Measurements from ENCODE around the gene NLRX1.
"Not testable (repeated sequence)": the region's sequence is repeated elsewhere in the genome, so short reads cannot be mapped to it uniquely, and the experiment has no call there.

NLRX1 gene

DNA sequence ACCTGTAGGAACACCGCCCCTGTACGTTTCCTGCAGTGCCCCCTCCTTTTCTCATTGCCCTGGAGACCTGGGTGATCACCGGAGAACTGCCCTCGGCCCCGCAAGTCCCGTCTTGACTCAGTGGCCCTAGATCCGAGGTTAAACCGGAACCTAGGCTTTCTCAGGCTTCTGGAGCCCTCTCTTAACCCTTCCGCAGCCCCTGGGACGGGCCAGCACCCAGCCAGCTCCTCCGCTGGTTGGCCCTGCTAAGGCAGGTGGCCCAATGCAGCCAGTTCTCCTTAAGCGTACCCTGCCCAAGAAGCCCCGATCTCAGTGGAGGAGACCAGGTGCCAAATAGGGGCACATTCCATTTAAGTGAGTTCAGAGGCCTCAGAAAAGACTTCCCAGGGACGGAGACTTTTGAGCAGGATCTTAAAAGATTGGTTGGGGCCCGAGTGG, 776 bp downstream of the NLRX1 start:
- Mint-ChIP-seq H3K27ac (peak overlapping the region; percentile 77), H3K4me3 (peak overlapping the region; percentile 91), H3K36me3 (peaks cover 1% of the 10 kb centered on the region), H3K4me1 (peaks cover 11% of the 10 kb centered on the region), H3K27me3 (no peaks in the 10 kb centered on the region), H3K9me3 (no peaks in the 10 kb centered on the region)

DNA sequence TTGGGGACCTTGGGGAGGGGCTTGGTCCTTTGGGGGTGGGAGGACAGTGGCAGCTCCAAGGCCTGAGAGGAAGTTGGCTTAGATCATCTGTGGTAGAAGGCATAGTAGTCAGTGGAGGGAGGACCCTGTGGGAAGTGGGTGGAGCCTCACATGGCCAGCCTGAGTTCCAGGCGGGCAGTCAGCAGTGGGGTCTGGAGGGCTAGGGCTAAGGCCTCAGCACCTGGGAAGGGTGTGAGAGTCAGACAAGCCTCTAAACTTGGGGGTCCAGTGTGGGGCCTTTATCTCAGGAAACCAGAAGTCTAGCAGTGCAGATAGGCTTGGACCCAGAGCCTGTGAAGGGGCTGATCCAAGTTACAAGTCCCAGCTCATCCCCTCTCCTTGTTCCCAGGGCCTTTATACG, 4.0 kb downstream of the NLRX1 start:
- Mint-ChIP-seq H3K4me3 (no peak overlapping the region), H3K4me1 (peaks cover 17% of the 10 kb centered on the region), H3K9me3 (no peaks in the 10 kb centered on the region), H3K27ac (no peak overlapping the region), H3K36me3 (peaks cover 4% of the 10 kb centered on the region), H3K27me3 (no peaks in the 10 kb centered on the region)

DNA sequence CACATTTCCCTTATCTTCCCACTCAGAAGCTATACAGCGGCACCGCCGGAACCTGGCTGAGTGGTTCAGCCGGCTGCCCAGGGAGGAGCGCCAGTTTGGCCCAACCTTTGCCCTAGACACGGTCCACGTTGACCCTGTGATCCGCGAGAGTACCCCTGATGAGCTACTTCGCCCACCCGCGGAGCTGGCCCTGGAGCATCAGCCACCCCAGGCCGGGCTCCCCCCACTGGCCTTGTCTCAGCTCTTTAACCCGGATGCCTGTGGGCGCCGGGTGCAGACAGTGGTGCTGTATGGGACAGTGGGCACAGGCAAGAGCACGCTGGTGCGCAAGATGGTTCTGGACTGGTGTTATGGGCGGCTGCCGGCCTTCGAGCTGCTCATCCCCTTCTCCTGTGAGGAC, 4.9 kb downstream of the NLRX1 start:
- H3K27ac Mint-ChIP-seq = no peak overlapping the region

DNA sequence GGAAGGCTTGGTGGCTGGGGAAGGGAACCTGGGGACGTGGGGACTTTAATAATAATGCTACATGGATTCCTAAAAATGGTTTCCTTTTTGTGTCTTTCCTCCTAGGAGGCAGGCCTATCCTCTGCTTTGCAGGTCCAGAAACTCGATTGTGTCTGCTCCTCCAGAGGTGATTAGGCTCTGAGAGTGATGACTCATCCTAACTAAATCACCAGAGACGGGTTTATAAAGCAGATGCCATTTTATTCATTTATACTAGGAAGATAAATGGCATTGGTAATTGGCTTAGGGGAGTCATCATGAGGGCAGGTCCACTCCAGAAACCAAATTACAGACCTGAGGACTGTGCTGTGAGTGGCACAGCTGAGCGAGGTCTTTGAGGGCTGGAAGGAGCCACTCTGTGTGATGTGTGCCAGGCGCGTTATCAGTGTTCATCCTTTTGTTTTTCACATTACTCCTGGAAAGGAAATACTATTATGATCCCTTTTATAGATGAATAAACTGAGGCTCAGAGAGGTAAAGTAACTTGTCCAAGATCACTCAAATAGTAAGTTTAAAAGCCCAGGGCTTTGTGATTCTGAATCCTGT, 7.1 kb downstream of the NLRX1 start:
- no peak overlapping the region for H3K4me3 Mint-ChIP-seq
- H3K27ac Mint-ChIP-seq = no peak overlapping the region
- H3K36me3 Mint-ChIP-seq = peaks cover 4% of the 10 kb centered on the region
- H3K4me1 Mint-ChIP-seq = peaks cover 17% of the 10 kb centered on the region
- no peaks in the 10 kb centered on the region for H3K9me3 Mint-ChIP-seq
- no peaks in the 10 kb centered on the region for H3K27me3 Mint-ChIP-seq

More for the DNA sequence above, 4.9 kb downstream of the NLRX1 start:
- H3K36me3 Mint-ChIP-seq = peaks cover 4% of the 10 kb centered on the region
- H3K9me3 Mint-ChIP-seq = no peaks in the 10 kb centered on the region
- no peaks in the 10 kb centered on the region for H3K27me3 Mint-ChIP-seq
- peaks cover 22% of the 10 kb centered on the region for H3K4me1 Mint-ChIP-seq
- no peak overlapping the region for H3K4me3 Mint-ChIP-seq

DNA sequence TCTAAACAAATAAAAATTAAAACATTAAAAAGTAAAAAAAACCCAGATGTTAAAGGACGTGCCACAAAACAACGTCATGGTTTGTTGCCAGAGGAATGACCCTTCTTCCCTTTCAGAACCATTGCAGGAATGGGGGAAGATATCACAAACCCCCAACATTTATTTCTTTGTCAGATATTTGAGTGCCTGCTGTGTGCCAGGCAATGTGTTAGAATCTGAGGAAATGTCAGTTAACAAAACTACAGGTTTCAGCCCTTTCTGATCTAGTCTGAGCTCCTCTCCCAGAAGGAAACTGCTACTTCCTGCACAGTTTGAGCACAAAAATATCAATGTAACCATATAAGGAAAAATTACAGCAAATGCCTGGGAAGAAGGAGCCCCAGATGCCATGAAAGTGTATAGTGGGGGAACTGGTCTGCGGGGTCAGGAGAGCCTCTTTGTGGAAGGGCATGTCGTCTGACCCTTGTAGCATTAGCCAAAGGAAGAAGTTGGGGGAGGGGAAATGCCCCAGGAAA, 9.7 kb downstream of the NLRX1 start:
- peaks cover 4% of the 10 kb centered on the region for H3K36me3 Mint-ChIP-seq
- no peaks in the 10 kb centered on the region for H3K27me3 Mint-ChIP-seq
- H3K4me1 Mint-ChIP-seq = peaks cover 17% of the 10 kb centered on the region
- H3K4me3 Mint-ChIP-seq = no peak overlapping the region
- H3K9me3 Mint-ChIP-seq = no peaks in the 10 kb centered on the region
- H3K27ac Mint-ChIP-seq = no peak overlapping the region

DNA sequence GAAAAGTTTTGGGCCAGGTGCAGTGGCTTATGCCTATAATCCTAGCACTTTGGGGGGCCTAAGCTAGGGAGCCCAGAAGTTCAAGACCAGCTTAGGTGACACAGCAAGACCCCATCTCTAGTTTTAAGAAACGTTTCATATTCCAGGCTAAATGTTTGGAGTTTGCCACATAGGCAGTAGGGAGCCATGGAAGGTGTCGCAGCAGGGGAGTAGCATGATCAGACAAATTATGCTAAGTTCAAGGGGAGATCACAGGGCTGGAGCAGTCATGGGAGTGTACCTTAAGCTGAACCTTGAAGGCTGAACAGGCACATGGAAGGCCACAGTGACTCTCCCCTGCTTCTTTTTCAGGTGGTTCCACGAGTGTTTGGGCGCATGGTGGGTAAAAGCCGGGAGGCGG, 10.8 kb downstream of the NLRX1 start:
- no peaks in the 10 kb centered on the region for H3K9me3 Mint-ChIP-seq
- H3K27me3 Mint-ChIP-seq = no peaks in the 10 kb centered on the region
- H3K36me3 Mint-ChIP-seq = peaks cover 5% of the 10 kb centered on the region
- H3K27ac Mint-ChIP-seq = no peak overlapping the region
- no peak overlapping the region for H3K4me3 Mint-ChIP-seq
- H3K4me1 Mint-ChIP-seq = peaks cover 17% of the 10 kb centered on the region

DNA sequence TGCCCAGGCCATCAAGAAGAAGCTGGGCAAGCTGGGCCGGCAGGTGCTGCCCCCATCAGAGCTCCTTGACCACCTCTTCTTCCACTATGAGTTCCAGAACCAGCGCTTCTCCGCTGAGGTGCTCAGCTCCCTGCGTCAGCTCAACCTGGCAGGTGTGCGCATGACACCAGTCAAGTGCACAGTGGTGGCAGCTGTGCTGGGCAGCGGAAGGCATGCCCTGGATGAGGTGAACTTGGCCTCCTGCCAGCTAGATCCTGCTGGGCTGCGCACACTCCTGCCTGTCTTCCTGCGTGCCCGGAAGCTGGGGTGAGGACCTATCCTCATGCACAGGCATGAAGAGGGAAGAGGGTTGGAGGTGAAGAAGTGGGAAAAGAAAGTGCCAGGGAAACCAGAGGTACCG, 11.5 kb downstream of the NLRX1 start:
- no peaks in the 10 kb centered on the region for H3K27me3 Mint-ChIP-seq
- no peak overlapping the region for H3K4me3 Mint-ChIP-seq
- H3K9me3 Mint-ChIP-seq = no peaks in the 10 kb centered on the region
- H3K4me1 Mint-ChIP-seq = peaks cover 17% of the 10 kb centered on the region
- peaks cover 5% of the 10 kb centered on the region for H3K36me3 Mint-ChIP-seq
- no peak overlapping the region for H3K27ac Mint-ChIP-seq

DNA sequence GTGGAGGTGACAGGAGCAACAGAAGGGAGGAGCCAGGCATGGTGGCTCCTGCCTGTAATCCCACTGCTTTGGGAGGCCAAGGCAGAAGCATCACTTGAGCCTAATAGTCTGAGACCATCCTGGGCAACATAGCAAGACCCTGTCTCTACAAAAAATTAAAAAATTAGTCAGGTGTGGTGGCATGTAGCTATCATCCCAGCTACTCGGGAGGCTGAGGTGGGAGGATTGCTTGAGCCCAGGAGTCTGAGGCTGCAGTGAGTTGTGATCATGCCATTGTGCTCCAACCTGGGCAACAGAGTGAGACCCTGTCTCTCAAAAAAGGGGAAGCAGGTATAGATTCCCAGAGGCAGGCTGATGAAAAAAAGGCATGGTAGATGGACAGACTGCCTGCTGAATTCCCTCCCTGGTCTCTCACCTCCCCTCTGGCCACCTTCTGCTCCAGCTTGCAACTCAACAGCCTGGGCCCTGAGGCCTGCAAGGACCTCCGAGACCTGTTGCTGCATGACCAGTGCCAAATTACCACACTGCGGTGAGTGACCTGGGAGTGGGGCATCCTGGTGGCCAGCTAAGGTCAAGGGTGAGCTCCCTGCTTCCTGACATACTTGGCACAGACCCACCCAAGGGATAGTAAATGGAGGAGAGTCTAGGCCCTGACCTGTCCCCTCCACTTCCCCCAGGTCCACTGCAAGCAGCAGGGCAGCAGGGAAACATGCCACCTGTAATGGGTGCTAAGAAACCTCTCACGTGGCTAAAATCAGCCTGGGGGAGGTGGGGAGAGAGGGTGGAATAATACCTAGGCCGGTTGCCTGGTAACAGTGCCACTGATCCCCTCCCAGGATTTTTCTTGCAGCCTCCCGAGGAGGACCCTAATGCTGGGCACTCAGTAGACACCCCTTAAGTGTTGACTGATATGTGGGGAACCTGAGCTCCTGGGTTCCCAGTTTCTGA, 12.5 kb downstream of the NLRX1 start:
- no peak overlapping the region for H3K27ac Mint-ChIP-seq
- no peaks in the 10 kb centered on the region for H3K27me3 Mint-ChIP-seq
- H3K36me3 Mint-ChIP-seq = peaks cover 3% of the 10 kb centered on the region
- H3K4me1 Mint-ChIP-seq = peaks cover 11% of the 10 kb centered on the region
- no peaks in the 10 kb centered on the region for H3K9me3 Mint-ChIP-seq
- no peak overlapping the region for H3K4me3 Mint-ChIP-seq

DNA sequence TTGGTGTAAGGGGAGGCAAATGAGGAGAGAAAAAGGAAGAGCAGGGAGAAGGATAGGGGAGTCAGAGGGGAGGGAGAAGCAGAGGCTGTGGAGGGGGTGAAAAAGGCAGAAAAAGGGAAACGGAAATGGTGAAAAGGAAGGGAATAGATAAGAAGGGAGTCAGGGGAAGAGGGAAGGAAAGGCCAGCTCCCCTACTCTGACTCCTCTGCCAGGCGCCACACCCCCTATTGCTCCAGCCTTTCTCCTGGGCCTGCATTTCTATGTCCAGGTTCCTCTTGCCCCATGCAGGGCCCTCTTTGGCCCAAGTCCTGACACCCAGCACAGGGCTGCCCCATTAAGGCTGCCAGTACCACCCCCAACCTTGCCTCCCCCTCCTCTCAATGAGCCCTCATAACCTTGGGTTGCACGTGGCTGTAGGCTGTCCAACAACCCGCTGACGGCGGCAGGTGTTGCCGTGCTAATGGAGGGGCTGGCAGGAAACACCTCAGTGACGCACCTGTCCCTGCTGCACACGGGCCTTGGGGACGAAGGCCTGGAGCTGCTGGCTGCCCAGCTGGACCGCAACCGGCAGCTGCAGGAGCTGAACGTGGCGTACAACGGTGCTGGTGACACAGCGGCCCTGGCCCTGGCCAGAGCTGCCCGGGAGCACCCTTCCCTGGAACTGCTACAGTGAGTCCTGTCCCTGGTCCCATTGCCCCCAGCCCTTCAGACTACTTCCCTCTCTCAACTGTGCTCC, 13.3 kb downstream of the NLRX1 start:
- Mint-ChIP-seq H3K27me3 (no peaks in the 10 kb centered on the region), H3K4me1 (peaks cover 11% of the 10 kb centered on the region), H3K36me3 (peaks cover 3% of the 10 kb centered on the region), H3K27ac (no peak overlapping the region), H3K4me3 (no peak overlapping the region), H3K9me3 (no peaks in the 10 kb centered on the region)

DNA sequence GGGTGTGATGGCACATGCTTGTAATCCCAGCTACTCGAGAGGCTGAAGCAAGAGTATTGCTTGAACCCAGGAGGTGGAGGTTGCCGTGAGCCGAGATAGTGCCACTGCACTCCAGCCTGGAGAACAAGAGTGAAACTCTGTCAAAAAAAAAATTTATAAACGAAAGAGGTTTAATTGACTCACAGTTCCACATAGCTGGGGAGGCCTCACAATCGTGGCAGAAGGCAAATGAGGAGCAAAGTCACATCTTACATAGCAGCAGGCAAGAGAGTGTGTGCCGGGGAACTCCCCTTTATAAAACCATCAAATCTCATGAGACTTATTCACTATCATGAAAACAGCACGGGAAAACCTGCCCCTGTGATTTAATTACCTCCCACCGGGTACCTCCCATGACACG, 15.9 kb downstream of the NLRX1 start:
- not testable (repeated sequence) for H3K27ac Mint-ChIP-seq, H3K4me1 Mint-ChIP-seq, H3K4me3 Mint-ChIP-seq, H3K9me3 Mint-ChIP-seq, H3K27me3 Mint-ChIP-seq, H3K36me3 Mint-ChIP-seq

DNA sequence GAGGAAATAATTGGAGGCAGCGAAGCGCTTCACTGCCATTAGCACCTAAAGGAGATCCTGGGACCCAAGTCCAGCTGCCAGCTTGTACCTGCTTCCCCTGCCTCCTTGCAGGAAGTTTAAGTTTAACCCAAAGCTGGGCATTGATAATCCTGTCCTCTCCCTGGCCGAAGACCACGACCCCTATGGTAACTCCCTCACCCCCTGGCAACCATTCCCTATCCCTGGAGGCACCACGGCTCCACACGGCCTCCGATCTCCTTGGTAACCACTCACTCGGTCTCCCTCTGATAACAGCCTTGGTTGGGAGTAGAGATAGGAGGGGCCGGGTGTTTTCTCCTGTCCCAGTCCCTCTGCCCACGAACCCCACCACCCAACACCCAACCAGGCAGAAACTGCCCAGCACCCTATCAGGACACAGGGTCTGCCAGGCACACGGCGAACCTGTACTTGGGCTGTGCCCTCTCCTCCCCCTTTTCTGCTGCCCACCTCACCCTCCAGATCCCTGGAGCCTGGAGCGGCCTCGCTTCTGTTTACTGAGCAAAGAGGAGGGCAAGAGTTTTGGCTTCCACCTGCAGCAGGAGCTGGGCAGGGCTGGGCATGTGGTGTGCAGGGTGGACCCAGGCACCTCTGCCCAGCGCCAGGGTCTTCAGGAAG, 17.6 kb downstream of the NLRX1 start:
- Mint-ChIP-seq H3K4me1 (no peaks in the 10 kb centered on the region), H3K9me3 (no peaks in the 10 kb centered on the region), H3K36me3 (peaks cover 3% of the 10 kb centered on the region), H3K27me3 (no peaks in the 10 kb centered on the region), H3K27ac (no peak overlapping the region), H3K4me3 (no peak overlapping the region)

DNA sequence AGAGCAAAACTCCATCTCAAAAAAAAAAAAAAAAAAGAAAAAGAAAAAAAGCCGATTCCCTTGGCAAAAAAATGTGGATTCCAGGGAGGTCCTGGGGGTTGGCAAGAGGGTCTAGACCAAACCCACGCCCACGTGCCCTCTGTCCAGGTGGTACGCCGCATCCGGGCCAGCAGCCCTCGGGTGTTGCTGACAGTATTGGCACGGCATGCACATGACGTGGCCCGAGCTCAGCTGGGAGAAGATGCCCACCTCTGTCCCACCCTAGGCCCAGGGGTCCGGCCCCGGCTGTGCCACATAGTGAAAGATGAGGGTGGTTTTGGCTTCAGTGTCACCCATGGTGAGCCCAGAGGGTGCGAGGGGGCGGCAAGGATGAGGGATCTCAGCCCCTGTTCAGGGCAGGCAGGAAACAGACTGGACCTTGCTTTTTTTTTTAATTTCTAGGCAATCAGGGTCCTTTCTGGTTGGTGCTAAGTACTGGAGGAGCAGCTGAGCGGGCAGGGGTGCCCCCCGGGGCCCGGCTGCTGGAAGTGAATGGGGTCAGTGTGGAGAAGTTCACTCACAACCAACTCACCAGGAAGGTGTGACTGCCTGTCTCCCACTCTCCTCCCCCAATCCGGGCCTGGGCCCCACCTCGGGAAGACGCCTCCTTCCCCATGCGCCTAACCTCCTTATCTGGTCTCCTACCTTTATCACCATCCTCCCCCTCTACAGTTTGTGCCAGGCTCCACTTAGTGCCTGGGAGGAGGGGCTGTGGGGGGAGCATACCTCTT, 18.8 kb downstream of the NLRX1 start:
- no peaks in the 10 kb centered on the region for H3K4me1 Mint-ChIP-seq
- peaks cover 3% of the 10 kb centered on the region for H3K36me3 Mint-ChIP-seq
- H3K27ac Mint-ChIP-seq = no peak overlapping the region
- no peaks in the 10 kb centered on the region for H3K9me3 Mint-ChIP-seq
- no peak overlapping the region for H3K4me3 Mint-ChIP-seq
- H3K27me3 Mint-ChIP-seq = no peaks in the 10 kb centered on the region

DNA sequence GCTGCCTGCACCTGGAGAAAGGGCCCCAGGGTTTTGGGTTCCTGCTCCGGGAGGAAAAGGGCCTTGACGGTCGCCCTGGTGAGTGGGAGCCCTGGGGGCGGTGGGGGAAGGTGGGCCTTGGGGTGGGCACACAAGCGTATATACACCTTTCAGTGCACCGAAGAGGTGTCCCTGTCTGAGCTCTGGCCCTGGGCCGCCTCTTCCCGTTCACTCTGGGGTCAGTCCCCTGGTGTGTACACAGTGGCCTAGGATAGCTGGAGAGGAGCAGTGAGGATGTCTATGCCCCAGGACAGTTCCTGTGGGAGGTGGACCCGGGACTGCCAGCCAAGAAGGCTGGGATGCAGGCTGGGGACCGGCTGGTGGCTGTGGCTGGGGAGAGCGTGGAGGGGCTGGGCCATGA, 19.5 kb downstream of the NLRX1 start:
- Mint-ChIP-seq H3K4me1 (no peaks in the 10 kb centered on the region), H3K27ac (no peak overlapping the region), H3K9me3 (no peaks in the 10 kb centered on the region), H3K27me3 (no peaks in the 10 kb centered on the region), H3K4me3 (no peak overlapping the region), H3K36me3 (peaks cover 3% of the 10 kb centered on the region)

DNA sequence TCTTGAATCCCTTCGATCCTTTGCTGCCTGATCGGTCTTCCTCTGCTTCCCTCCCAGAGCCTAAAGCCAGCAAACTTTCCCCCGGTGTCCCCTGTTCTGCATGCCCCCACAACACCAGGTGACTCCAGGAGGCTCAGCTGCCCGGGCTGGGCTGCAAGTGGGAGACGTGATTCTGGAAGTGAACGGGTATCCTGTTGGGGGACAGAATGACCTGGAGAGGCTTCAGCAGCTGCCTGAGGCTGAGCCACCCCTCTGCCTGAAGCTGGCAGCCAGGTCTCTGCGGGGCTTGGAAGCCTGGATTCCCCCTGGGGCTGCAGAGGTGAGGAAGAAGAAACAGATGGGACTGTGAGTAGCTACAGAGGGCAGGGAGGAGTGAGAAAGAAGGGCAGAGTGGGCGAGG, 20.4 kb downstream of the NLRX1 start:
- H3K27me3 Mint-ChIP-seq = no peaks in the 10 kb centered on the region
- H3K27ac Mint-ChIP-seq = no peak overlapping the region

DNA sequence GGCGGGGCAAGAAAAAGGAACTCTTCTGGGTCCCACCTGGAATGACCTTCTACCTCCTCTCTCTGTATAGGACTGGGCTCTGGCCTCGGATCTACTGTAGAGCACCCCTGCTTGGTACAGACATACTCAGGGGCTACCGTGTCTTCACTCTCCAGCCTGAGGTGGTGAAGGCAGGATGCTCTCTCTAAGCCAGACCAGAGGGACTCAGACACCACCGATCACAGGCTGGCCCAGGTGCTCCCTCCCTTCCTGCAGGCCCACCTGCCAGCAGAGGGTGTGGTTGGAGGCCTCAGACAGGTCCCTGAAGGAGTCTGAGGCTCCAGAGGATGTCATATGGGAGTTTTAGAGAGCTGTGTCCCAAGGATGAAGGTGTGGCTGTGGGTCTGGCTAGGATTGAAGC, 20.9 kb downstream of the NLRX1 start:
- no peak overlapping the region for H3K4me3 Mint-ChIP-seq
- no peaks in the 10 kb centered on the region for H3K9me3 Mint-ChIP-seq
- no peaks in the 10 kb centered on the region for H3K36me3 Mint-ChIP-seq
- no peak overlapping the region for H3K27ac Mint-ChIP-seq
- H3K27me3 Mint-ChIP-seq = no peaks in the 10 kb centered on the region
- no peaks in the 10 kb centered on the region for H3K4me1 Mint-ChIP-seq

More for the DNA sequence above, 20.4 kb downstream of the NLRX1 start:
- no peaks in the 10 kb centered on the region for H3K9me3 Mint-ChIP-seq
- no peaks in the 10 kb centered on the region for H3K36me3 Mint-ChIP-seq
- H3K4me3 Mint-ChIP-seq = no peak overlapping the region
- H3K4me1 Mint-ChIP-seq = no peaks in the 10 kb centered on the region
